Adrenal gland (tissue), 5 donors: ENCODE data around the gene SLC38A8.

Source experiments
- POLR2A ChIP-seq, 2 donors: fragments of 450-650 bp; IDR thresholded peaks; one replicate each; pipeline ENCODE4 v1.6.1; 2017; ENCODE audit warnings: antibody characterized with exemption in 2 of 2, mild to moderate bottlenecking in 2 of 2, moderate library complexity in 1 of 2
- TF ChIP-seq, protein P1 (sequence below), 6 experiments: fragments of 450-650 bp in 4 of 6; fragments of 200-600 bp in 2 of 6; sonication (generic) in 1 of 6; IDR thresholded peaks; 1 replicate in 5 of 6; 2 replicates in 1 of 6; pipeline versions ENCODE4 v1.5.1 to v1.8.0; 2016 to 2021; ENCODE audit warnings: antibody characterized with exemption in 6 of 6, mild to moderate bottlenecking in 2 of 6, moderate library complexity in 1 of 6
- donor health status: DM: no; HTN: no; CAD: no.

DNA sequence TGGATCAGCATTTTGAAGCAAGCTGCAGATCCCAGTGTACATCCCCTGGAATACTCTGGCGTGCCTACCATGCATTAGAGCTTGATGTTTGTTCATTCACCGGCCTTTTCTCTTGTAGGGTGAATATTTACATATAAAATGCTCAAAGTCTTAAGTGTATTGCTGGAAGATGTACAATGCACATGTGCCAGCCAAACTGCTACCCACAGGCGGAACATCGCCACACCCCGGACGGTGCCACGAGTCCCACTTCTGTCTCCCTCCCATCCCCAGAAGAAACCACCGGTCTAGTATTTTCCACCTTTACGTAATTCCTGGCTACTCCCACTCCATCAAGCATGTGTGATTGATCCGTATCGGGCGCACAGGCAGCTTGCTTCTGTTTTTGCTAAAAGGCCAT is 4.1 kb downstream of the SLC38A8 start:
- TF ChIP-seq, protein P1, sequence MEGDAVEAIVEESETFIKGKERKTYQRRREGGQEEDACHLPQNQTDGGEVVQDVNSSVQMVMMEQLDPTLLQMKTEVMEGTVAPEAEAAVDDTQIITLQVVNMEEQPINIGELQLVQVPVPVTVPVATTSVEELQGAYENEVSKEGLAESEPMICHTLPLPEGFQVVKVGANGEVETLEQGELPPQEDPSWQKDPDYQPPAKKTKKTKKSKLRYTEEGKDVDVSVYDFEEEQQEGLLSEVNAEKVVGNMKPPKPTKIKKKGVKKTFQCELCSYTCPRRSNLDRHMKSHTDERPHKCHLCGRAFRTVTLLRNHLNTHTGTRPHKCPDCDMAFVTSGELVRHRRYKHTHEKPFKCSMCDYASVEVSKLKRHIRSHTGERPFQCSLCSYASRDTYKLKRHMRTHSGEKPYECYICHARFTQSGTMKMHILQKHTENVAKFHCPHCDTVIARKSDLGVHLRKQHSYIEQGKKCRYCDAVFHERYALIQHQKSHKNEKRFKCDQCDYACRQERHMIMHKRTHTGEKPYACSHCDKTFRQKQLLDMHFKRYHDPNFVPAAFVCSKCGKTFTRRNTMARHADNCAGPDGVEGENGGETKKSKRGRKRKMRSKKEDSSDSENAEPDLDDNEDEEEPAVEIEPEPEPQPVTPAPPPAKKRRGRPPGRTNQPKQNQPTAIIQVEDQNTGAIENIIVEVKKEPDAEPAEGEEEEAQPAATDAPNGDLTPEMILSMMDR (IDR thresholded peaks at IDR 0.05): no peak
- TF ChIP-seq POLR2A (IDR thresholded peaks at IDR 0.05): no peak
